Suprapubic skin (tissue), 4 donors: Measurements from ENCODE around the gene FBXL12.
"Not testable (repeated sequence)": the region's sequence is repeated elsewhere in the genome, so short reads cannot be mapped to it uniquely, and the experiment has no call there.

Experiments used
- CTCF ChIP-seq, 2 donors: fragments of 200-600 bp in 1 of 2; fragments of 450-650 bp in 1 of 2; sonication (generic) in 1 of 2; IDR thresholded peaks; one replicate each; pipeline ENCODE4 v1.5.1; 2016 to 2019; ENCODE audit warnings: antibody characterized with exemption in 2 of 2, mild to moderate bottlenecking in 1 of 2, moderate library complexity in 1 of 2
- EP300 ChIP-seq: sonication (generic); formaldehyde crosslinking; IDR thresholded peaks from one replicate; pipeline ENCODE4 v1.6.1; 2017; ENCODE audit warnings: antibody characterized with exemption
- POLR2A ChIP-seq, 2 donors: fragments of 450-650 bp; IDR thresholded peaks; one replicate each; pipeline ENCODE4 v1.6.1; 2017; ENCODE audit warnings: antibody characterized with exemption in 2 of 2, mild to moderate bottlenecking in 2 of 2, moderate library complexity in 2 of 2
- POLR2AphosphoS5 ChIP-seq, 3 donors: sonication (generic); formaldehyde crosslinking; IDR thresholded peaks; one replicate each; pipeline ENCODE4 v1.6.1; 2017; ENCODE audit warnings: antibody characterized with exemption in 3 of 3

- not testable (repeated sequence) for TF ChIP-seq CTCF (IDR thresholded peaks at IDR 0.05); POLR2A (IDR thresholded peaks at IDR 0.05); POLR2AphosphoS5 (IDR thresholded peaks at IDR 0.05); EP300
These were observed 27.9 kb downstream of the FBXL12 start for GRCh38 chr19:9791073-9791367.
